Tibial artery (tissue), 4 donors: ENCODE measurements around the gene SPATA18.

Experiments
- DNase-seq, 2 donors: peaks; one replicate each; pipeline ENCODE4 v3.0.0-alpha.2; 2019
- H3K27ac ChIP-seq, 2 donors: fragments of 200-600 bp; sonication (generic) in 1 of 2; 1 replicate in 1 of 2; 2 replicates in 1 of 2; pipeline ENCODE4 v1.5.1; 2018 to 2019; ENCODE audit warnings: mild to moderate bottlenecking in 1 of 2
- H3K27me3 ChIP-seq, 2 donors: fragments of 200-600 bp; sonication (generic) in 1 of 2; one replicate each; pipeline versions ENCODE4 v1.5.1 to v1.6.0; 2016 to 2019
- H3K36me3 ChIP-seq, 3 donors: fragments of 200-600 bp; sonication (generic) in 2 of 3; one replicate each; pipeline ENCODE4 v1.5.1; 2016 to 2019; ENCODE audit warnings: mild to moderate bottlenecking in 2 of 3
- H3K4me1 ChIP-seq, 4 donors: fragments of 200-600 bp; sonication (generic) in 2 of 4; 1 replicate in 3 of 4; 2 replicates in 1 of 4; pipeline ENCODE4 v1.5.1; 2016 to 2019
- H3K4me3 ChIP-seq, 2 donors: fragments of 200-600 bp; sonication (generic) in 1 of 2; 1 replicate in 1 of 2; 2 replicates in 1 of 2; pipeline ENCODE4 v1.5.1; 2018 to 2019; ENCODE audit warnings: mild to moderate bottlenecking in 2 of 2
- H3K9me3 ChIP-seq, 3 donors: fragments of 200-600 bp; sonication (generic) in 1 of 3; one replicate each; pipeline ENCODE4 v1.5.1; 2016 to 2019
- CTCF ChIP-seq, 2 experiments: fragments of 200-600 bp in 1 of 2; fragments of 450-650 bp in 1 of 2; IDR thresholded peaks; one replicate each; pipeline ENCODE4 v1.5.1; 2017 to 2019; ENCODE audit warnings: antibody characterized with exemption in 2 of 2, mild to moderate bottlenecking in 1 of 2, moderate library complexity in 1 of 2
- intact Hi-C: fragments of 100-400 bp; cut with DNase I; formaldehyde crosslinking; loops from one replicate; pipeline ENCODE4 v1.15.0; 2023; ENCODE audit warnings: low total_unique reads

Gene SPATA18

GRCh38 chr4:52144372-52144771 is 93.3 kb downstream of the SPATA18 start:
- Histone ChIP-seq H3K36me3 (no peaks in the 10 kb centered on the region), H3K4me3 (no peak overlapping the region), H3K9me3 (peaks cover 0 to 3% (median 0%) of the 10 kb centered on the region in 3 donors), H3K27ac (no peak overlapping the region), H3K4me1 (no peaks in the 10 kb centered on the region), H3K27me3 (no peaks in the 10 kb centered on the region)
- no peak for DNase-seq
- no peak for TF ChIP-seq CTCF (IDR thresholded peaks at IDR 0.05)
- intact Hi-C loops = no loop called here
